Amygdala (tissue), 56 donors: ENCODE data around the gene RTL10.

ENCODE experiments used
- DNase-seq, 56 donors: peaks; one replicate each; lab custom pipeline; 2025; lab: John Stamatoyannopoulos, UW

RTL10 gene

DNA sequence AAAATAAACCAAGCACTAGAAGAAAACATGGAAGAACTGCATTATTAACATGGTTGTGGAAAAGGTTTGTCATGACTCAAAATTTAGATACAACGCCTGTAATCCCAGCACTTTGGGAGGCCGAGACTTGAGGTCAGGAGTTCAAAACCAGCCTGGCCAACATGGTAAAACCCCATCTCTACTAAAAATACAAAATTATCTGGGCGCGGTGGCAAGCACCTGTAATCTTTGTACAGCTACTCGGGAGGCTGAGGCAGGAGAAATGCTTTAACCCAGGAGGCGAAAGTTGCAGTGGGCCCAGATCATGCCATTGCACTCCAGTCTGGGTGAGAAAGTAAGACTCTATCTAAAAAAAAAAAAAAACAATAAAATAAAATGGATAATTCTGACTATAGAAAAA, 23.7 kb downstream of the RTL10 start:
- no peak for DNase-seq

DNA sequence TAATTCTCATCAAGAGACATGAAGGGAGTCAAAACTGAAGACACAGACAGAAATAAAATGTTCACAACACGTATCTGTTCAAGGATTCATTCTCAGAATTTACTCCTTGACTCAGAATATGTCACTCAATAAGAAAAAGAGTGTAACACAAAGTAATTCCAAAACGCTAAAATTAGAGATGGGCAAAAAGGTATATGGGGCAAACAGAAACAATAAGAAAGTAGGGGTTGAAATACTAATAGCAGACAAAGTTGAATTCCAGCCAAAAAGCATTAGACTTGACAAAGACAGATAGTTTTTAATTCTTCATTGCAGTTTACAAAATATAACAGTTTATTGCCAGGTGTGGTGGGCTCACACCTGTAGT, 26.7 kb downstream of the RTL10 start:
- DNase-seq: no peak

GRCh38 chr22:19827341-19828034, 27.2 kb downstream of the RTL10 start:
- no peak for DNase-seq

GRCh38 chr22:19826619-19826950, 28.1 kb downstream of the RTL10 start:
- no peak for DNase-seq

GRCh38 chr22:19825904-19826618, 28.6 kb downstream of the RTL10 start:
- no peak for DNase-seq

- DNase-seq: no peak
These were observed 29.7 kb downstream of the RTL10 start for GRCh38 chr22:19824926-19825339.

DNA sequence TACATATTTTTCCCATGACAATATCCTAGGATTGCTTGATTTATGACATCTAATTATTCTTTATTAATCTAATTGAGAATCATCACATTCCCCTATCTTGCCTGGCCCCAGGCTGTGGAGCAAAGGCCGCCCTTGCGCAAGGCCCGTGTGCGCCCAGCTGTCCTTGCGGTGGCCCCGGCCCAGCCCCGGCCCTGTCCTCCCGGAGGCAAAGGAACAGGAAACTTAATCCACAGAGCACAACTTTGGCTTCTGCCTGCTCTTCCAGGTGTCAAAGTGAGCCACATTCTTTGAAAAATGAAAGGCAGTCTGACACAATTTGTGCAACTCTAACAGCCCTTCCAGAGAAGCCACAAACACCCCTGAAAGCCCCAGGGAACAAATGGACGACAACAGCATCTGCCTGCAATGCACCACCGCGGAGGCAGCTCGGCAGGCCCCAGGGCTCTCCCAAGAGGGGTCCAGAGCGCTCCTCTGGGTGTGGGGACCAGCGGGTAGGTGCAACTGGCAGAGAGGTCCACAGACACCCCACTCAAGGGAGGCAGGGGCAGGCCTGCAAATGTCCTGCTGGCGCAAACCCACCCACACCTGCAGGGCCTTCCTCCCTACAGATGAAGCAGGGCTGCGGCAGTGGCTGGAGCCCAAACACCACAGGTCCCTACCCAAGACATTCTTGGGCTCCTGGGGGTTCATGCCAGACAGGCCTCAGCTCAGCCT, 30.3 kb downstream of the RTL10 start:
- DNase-seq: no peak

- no peak for DNase-seq
These were observed 30.8 kb downstream of the RTL10 start for GRCh38 chr22:19823902-19824211.

GRCh38 chr22:19823191-19823901, 31.3 kb downstream of the RTL10 start:
- DNase-seq: no peak

DNA sequence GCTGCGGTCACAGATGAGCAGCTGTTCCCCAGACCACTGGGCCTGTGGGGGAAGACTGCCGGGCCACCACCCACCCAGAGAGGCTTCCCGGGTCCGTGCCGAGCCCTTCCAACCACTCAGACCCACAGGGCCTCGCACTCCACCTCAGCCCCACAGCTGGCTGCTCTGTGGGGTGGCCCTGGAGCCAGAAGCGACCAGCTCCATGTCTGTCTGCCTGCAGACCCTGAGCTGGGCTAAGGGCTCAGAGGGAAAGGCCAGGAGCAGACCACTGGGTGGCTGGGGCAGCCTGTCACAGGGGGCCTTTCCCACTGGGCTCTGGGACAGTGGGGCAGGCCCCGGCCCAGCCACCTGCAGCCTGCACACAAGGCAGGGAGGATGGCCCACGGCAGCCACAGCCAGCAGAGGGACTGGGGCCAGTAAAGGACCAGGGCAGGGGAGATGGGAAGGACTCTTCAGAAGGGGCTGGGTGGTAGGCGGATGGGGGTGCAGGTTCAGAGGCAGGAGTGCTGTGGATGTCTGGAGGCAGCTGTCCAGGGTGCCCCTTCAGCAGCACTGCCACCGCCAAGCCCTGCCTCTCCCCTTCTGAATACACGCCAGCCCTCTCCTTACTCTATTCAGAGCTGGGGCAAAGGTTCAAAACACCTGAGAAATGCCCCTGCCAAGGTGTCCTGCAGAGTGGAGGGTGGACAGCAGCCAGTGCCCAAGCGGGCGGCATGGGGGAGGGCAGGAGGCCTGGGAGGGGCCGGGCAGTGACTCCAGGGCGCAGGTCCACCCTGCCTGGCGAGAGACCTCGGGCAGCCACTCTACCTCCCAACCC, 32.2 kb downstream of the RTL10 start:
- no peak for DNase-seq

- DNase-seq: no peak
These were observed 33.0 kb downstream of the RTL10 start for GRCh38 chr22:19821523-19822300.

- no peak for DNase-seq
These were observed 33.7 kb downstream of the RTL10 start for GRCh38 chr22:19820880-19821522.

GRCh38 chr22:19819911-19820879, 34.5 kb downstream of the RTL10 start:
- no peak for DNase-seq

DNA sequence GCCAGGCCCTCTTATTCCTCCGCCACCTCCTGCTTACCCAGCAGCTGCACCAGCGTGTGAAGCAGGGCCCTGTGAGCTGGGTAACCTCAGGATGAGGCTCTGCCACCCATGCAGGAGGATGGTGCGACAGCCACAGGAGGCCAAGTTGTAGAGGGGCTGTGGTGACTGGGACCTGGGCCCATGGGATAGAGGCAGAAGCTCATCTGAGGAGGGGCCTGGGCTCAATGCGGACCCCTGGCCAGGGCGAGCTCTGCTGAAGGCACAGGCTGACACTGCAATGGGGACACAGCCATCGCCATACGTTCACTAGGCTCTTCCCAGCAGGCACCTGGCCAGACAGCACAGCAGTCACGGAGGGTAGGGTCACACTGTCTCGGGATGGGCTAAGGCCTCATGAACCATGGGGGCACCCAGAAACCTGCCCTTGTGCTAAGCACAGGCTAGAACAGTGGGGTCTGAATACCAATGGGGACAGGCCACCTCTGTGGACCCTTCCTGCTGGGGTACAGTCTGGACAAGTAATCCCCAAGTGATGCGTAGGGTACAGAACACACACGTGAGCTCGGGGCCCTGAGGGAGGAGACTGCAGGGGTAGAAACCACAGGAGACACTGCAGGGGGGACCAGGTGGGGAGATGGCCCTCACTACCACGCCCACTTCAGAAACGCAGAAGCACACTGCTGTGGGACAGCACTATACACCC, 35.3 kb downstream of the RTL10 start:
- DNase-seq: no peak

DNA sequence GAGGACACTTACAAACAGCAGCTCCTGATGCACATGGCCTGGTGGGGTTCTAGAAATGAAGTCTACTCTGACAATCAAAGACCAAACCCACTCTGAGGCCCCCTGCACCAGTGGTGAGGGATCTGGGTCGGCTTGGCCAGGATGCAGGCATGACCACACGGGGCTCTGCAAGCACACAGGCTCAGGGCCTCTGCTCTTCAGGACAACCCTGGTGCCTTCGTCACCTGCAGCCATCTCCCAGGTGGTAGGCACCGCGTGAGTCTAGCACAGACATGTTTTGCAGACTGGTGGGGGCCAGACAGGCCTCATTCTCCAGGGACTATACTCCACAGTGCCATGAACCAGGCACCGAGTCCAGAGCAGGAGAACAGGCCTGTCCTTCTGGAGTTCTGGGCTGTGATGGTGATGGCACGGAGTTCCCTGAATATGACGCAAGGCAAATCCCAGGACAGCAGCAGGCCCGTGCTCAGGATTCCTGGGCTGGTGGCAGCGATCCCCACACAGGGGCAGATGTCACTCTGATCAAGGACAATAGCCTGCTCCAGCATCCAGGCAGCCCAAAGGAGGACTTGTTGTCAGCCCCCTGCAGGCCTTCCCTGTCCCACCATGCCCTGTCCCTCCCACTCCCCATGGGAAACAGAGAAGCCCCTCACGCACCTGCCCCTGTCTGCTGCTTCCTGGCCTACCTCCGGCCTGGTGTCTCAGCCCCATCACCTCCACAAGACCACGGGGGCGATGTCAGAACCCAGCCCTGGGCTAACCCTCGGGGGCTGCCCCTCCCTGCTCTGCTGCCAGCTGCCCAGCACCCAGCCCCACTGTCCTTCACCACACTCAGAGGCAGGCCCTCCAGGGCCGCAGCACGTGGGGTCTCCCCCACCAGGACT, 36.1 kb downstream of the RTL10 start:
- DNase-seq: no peak

DNA sequence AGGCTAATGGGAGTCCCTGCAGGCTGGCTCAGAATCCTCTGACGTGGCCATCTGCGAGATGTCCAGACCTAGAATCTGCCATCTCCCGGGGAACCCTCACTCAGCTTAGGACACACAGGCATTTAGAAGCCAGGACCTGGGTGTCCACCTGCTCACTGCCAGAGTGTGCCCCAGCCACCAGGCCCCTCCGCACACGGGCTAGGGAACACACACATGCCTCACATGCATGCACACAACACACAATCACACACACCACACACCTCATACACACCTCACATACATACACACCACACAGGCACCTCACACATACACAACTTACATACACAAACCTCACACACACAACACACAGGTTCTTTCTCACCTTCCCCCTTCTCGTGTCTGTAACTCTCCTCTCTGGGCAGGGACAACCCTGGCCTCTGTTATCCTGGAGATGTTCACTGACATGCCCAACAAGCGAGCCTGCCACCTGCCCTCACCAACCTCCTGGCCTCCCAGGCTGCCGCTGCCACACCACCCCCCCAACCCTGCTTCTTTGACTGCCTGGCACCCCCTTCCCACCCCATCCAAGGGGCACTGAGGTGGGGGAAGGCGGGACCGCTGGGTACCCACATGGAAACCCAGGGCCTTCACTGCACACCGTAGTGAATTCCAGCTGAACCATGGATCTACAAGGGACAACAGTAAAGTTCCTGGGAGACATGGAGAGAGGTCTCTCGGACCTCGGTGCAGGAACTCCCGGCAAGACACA, 38.1 kb downstream of the RTL10 start:
- DNase-seq: no peak
